Prostate gland (tissue), 2 donors: ENCODE data around the gene SETD3. TPM values are rescaled to one million over a fixed set of nuclear protein-coding genes. Genes with fewer than 3 reads are reported as not detected.

Source experiments
- DNase-seq: peaks from one replicate; pipeline ENCODE4 v3.0.0-alpha.2; 2019; ENCODE audit warnings: low spot score
- H3K27ac ChIP-seq, 2 donors: fragments of 200-600 bp; sonication (generic); 2 replicates each; pipeline ENCODE4 v1.5.1; 2017 to 2019
- H3K27me3 ChIP-seq: fragments of 200-600 bp; sonication (generic); replicated peaks from 2 replicates; pipeline ENCODE4 v1.5.1; 2019; ENCODE audit not compliant: insufficient read depth
- H3K36me3 ChIP-seq, 2 donors: fragments of 200-600 bp; sonication (generic); 1 replicate in 1 of 2; 2 replicates in 1 of 2; pipeline versions ENCODE4 v1.5.1 to v1.8.1; 2017 to 2019
- H3K4me1 ChIP-seq: fragments of 200-600 bp; sonication (generic); replicated peaks from 2 replicates; pipeline ENCODE4 v1.5.1; 2019
- H3K4me3 ChIP-seq, 2 donors: fragments of 200-600 bp; sonication (generic); 2 replicates each; pipeline ENCODE4 v1.5.1; 2017 to 2019
- H3K9me3 ChIP-seq: fragments of 200-600 bp; sonication (generic); 2 replicates; pipeline ENCODE4 v1.5.1; 2017
- POLR2A ChIP-seq: fragments of 450-650 bp; IDR thresholded peaks from one replicate; pipeline ENCODE4 v1.6.1; 2016; ENCODE audit warnings: antibody characterized with exemption, mild to moderate bottlenecking
- POLR2AphosphoS5 ChIP-seq: sonication (generic); formaldehyde crosslinking; IDR thresholded peaks from one replicate; pipeline ENCODE4 v1.6.1; 2017; ENCODE audit warnings: antibody characterized with exemption
- WGBS: methylation state at CpG from one replicate; pipeline ENCODE4 v1.1.5; 2018; 5-methylcytosine and 5-hydroxymethylcytosine counted together
- intact Hi-C: fragments of 100-400 bp; cut with DNase I; formaldehyde crosslinking; loops from one replicate; pipeline ENCODE4 v1.14.2; 2022
- total RNA-seq, 2 donors: library from RNA; depleted of rRNA; stranded (reverse); fragments of >200 nt; gene quantifications; one replicate each; pipeline ENCODE4 v1.1.0, GENCODE V29; 2016
- TF ChIP-seq, protein P1 (sequence below), 4 experiments: fragments of 200-600 bp in 2 of 4; fragments of 450-650 bp in 2 of 4; sonication (generic) in 2 of 4; IDR thresholded peaks; 1 replicate in 3 of 4; 2 replicates in 1 of 4; pipeline ENCODE4 v1.5.1; 2016 to 2019; ENCODE audit warnings: antibody characterized with exemption in 4 of 4, mild to moderate bottlenecking in 2 of 4, moderate library complexity in 2 of 4

The SETD3 gene
- total RNA-seq, 2 donors from 2014 or later: 59.5 to 106 TPM

DNA sequence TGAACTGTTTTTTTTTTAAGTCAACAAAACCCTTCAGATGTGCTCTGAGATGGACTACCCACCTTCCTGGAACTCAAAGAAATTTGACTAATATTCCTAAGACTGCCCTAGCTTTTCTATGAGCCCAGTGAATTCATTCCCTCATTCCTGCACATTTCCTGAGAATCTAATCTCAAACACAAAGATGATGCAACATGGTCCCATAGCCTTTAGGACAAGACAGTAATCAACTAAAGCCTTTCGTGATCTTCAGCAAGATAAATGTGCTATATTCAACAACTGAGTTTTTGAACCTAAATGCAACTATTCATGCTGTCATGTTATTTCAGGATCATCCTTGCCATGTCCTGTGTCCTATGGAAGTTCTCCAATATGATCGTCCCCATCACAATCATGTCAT lies 5.0 kb downstream of the SETD3 start:
- H3K36me3 ChIP-seq: no peaks in the 10 kb centered on the region
- H3K27ac ChIP-seq: peak overlapping the region; percentile 44 to 51
- no peaks in the 10 kb centered on the region for H3K27me3 ChIP-seq
- H3K9me3 ChIP-seq: no peaks in the 10 kb centered on the region
- WGBS: 90% methylated on average over 2 of the region's 2 CpGs
- no peaks in the 10 kb centered on the region for H3K4me1 ChIP-seq
- DNase-seq: no peak
- H3K4me3 ChIP-seq: no peak overlapping the region
- intact Hi-C loops: no loop called here
- TF ChIP-seq, protein P1, sequence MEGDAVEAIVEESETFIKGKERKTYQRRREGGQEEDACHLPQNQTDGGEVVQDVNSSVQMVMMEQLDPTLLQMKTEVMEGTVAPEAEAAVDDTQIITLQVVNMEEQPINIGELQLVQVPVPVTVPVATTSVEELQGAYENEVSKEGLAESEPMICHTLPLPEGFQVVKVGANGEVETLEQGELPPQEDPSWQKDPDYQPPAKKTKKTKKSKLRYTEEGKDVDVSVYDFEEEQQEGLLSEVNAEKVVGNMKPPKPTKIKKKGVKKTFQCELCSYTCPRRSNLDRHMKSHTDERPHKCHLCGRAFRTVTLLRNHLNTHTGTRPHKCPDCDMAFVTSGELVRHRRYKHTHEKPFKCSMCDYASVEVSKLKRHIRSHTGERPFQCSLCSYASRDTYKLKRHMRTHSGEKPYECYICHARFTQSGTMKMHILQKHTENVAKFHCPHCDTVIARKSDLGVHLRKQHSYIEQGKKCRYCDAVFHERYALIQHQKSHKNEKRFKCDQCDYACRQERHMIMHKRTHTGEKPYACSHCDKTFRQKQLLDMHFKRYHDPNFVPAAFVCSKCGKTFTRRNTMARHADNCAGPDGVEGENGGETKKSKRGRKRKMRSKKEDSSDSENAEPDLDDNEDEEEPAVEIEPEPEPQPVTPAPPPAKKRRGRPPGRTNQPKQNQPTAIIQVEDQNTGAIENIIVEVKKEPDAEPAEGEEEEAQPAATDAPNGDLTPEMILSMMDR (IDR thresholded peaks at IDR 0.05): no peak
- TF ChIP-seq POLR2A (no peak), POLR2AphosphoS5 (no peak)

DNA sequence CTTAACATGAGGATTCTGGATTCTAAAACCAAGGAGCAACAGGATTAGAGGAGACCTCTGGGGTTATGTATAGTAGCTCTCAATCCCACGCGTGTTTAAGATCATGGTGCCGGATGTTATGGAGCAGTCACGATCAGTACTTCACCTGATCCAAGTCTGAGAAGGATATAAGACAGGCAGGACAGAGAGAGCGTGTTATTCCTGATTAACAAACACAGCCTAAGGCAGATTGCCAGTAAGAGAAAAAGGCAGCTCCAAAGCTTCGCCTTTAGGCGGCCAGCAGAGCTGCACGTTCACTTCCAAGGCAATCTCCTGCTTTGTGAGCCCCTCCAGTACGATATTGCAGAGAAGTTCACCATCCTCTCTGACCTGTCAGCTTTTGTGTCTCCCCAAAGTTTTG lies 5.5 kb downstream of the SETD3 start:
- intact Hi-C loops: no loop called here
- no peaks in the 10 kb centered on the region for H3K36me3 ChIP-seq
- H3K9me3 ChIP-seq: no peaks in the 10 kb centered on the region
- H3K4me3 ChIP-seq: no peak overlapping the region
- H3K27me3 ChIP-seq: no peaks in the 10 kb centered on the region
- H3K4me1 ChIP-seq: no peaks in the 10 kb centered on the region
- 20% methylated on average over 9 of the region's 9 CpGs for WGBS
- DNase-seq: peak; percentile 42
- TF ChIP-seq POLR2A (no peak), POLR2AphosphoS5 (peak; percentile 66)
- TF ChIP-seq, protein P1 (IDR thresholded peaks at IDR 0.05): peak in 1 of 4 experiments; percentile 9
- peak overlapping the region; percentile 44 to 51 for H3K27ac ChIP-seq

DNA sequence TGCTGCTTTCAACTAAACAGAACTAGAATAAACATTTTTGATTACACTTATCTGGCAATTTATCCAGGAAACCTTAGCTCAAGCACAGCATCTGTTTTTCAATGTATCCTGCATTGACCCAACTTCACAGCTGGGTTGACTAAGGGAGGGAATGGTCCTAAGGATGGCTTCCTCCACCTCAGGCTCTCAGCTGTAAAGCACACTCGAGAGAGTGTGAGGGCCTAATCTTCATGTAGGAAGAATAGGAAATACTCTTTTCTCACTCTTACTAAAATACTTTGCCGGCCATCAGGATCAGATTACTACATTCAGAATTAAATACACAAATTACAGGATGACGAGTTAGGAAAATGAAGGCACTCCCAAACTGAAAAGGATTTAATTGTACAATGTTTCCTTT lies 7.2 kb downstream of the SETD3 start:
- Histone ChIP-seq H3K27me3 (no peaks in the 10 kb centered on the region), H3K4me1 (no peaks in the 10 kb centered on the region), H3K27ac (no peak overlapping the region), H3K9me3 (no peaks in the 10 kb centered on the region), H3K36me3 (no peaks in the 10 kb centered on the region), H3K4me3 (no peak overlapping the region)
- DNase-seq: no peak
- intact Hi-C loops: no loop called here
- 69% methylated on average over 3 of the region's 3 CpGs for WGBS
- TF ChIP-seq, protein P1 (IDR thresholded peaks at IDR 0.05): no peak

DNA sequence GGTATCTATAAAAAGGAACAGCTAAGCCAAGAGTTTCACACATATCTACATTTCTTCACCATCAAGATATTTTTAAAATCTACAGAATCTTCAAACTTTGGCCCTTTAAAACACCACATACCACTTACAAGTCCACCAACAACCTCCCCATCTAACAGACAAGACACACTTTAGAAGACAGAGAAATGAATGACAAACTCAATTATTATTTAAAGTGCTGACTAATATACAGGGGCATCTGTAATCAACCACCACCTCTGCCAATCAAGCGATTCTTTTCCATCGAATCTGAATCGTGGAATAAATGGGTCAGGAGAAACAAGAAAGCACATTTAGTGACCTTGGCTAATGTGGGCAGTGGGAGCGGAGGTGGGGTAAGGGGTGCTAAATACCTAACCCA lies 7.7 kb downstream of the SETD3 start:
- Histone ChIP-seq H3K27me3 (no peaks in the 10 kb centered on the region), H3K36me3 (no peaks in the 10 kb centered on the region), H3K4me1 (no peaks in the 10 kb centered on the region), H3K4me3 (no peak overlapping the region), H3K27ac (no peak overlapping the region), H3K9me3 (no peaks in the 10 kb centered on the region)
- 92% methylated on average over 4 of the region's 4 CpGs for WGBS
- no peak for DNase-seq
- TF ChIP-seq, protein P1 (IDR thresholded peaks at IDR 0.05): no peak
- TF ChIP-seq POLR2AphosphoS5 (no peak), POLR2A (no peak)
- intact Hi-C loops: no loop called here

DNA sequence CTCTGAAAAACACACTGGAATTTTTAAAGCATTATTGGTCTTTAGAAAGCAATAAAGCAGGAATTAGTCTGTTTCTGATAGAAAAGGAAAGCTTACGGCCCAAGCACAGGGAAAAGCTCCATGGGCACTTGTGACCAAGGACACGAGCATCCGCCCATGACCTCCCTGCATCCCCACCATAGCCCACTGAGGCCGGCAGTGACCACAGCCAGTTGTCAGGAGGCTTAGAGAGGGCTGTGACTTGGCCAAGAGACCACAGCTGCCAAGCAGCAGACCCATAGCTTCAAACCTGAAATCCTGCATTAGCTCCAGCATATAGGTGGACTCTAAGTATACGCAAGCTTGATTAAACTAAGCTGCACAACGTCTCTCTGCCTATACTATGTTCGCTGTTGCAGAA lies 8.9 kb downstream of the SETD3 start:
- intact Hi-C loops: no loop called here
- Histone ChIP-seq H3K4me1 (no peaks in the 10 kb centered on the region), H3K27ac (no peak overlapping the region), H3K9me3 (no peaks in the 10 kb centered on the region), H3K27me3 (no peaks in the 10 kb centered on the region), H3K4me3 (no peak overlapping the region), H3K36me3 (no peaks in the 10 kb centered on the region)
- 96% methylated on average over 7 of the region's 7 CpGs for WGBS
- no peak for DNase-seq
- no peak for TF ChIP-seq POLR2A
- TF ChIP-seq, protein P1 (IDR thresholded peaks at IDR 0.05): no peak
- TF ChIP-seq POLR2AphosphoS5: no peak
